HL-60 (cell line): ENCODE data around the gene SLC12A5.
A peak's percentile ranks its signal among the peaks of the same experiment; 100 is the strongest.

ENCODE experiments used
- DNase-seq, 2 experiments: peaks; one replicate each; pipeline ENCODE4 v3.0.0-alpha.2; 2010 to 2020; ENCODE audit warnings: low read depth in 1 of 2, low spot score in 1 of 2
- H3K27ac ChIP-seq: fragments of 250-450 bp; sonication (Bioruptor Pico); replicated peaks from 2 replicates; pipeline ENCODE4 v1.5.1; 2020; ENCODE audit warnings: mild to moderate bottlenecking, moderate library complexity
- H3K27me3 ChIP-seq: fragments of 250-450 bp; sonication (Bioruptor Pico); 2 replicates; pipeline ENCODE4 v1.5.1; 2021; ENCODE audit warnings: mild to moderate bottlenecking, moderate library complexity; ENCODE audit not compliant: insufficient read depth, poor library complexity, severe bottlenecking
- H3K4me3 ChIP-seq: replicated peaks from 2 replicates; pipeline ENCODE4 v1.5.1; 2011; ENCODE audit warnings: mild to moderate bottlenecking, control low read depth, low read length; ENCODE audit not compliant: insufficient read depth
- CTCF ChIP-seq: IDR thresholded peaks from one replicate; pipeline ENCODE4 v1.5.1; 2011; ENCODE audit warnings: low read length, control low read depth, inconsistent platforms; ENCODE audit not compliant: insufficient read depth
- GABPA ChIP-seq: IDR thresholded peaks from 2 replicates; pipeline ENCODE4 v1.6.1; 2012; ENCODE audit warnings: low read depth
- POLR2AphosphoS5 ChIP-seq: IDR thresholded peaks from 2 replicates; pipeline ENCODE4 v1.6.1; 2012; ENCODE audit warnings: low read depth
- REST ChIP-seq: IDR thresholded peaks from 2 replicates; pipeline ENCODE4 v1.6.1; 2012; ENCODE audit warnings: low read depth; ENCODE audit not compliant: insufficient replicate concordance
- SPI1 ChIP-seq: IDR thresholded peaks from 2 replicates; pipeline ENCODE4 v1.6.1; 2012; ENCODE audit warnings: low read depth, mild to moderate bottlenecking, borderline replicate concordance

Gene SLC12A5

GRCh38 chr20:46058599-46059281 lies 29.7 kb downstream of the SLC12A5 start:
- Histone ChIP-seq H3K4me3 (peak overlapping the region; percentile 29), H3K27ac (peak overlapping the region; percentile 31), H3K27me3 (no peaks in the 10 kb centered on the region)
- TF ChIP-seq CTCF = no peak
- no peak for TF ChIP-seq REST
- TF ChIP-seq GABPA = no peak
- TF ChIP-seq POLR2AphosphoS5 = no peak; the same call in 1 of the 2 replicates
- TF ChIP-seq SPI1 = no peak
- peak in 1 of 2 experiments; percentile 63 for DNase-seq

- TF ChIP-seq SPI1 (peak; percentile 88), GABPA (no peak), REST (no peak), POLR2AphosphoS5 (no peak), CTCF (no peak)
- no peaks in the 10 kb centered on the region for H3K27me3 ChIP-seq
- H3K4me3 ChIP-seq = no peak overlapping the region
- peak in 1 of 2 experiments; percentile 67 for DNase-seq
- 0 out of 2 replicates have a peak overlapping the region, but pooled peaks have one; percentile 30 for H3K27ac ChIP-seq
Observed at GRCh38 chr20:46060301-46060881, 31.4 kb downstream of the SLC12A5 start.

- H3K27me3 ChIP-seq = no peaks in the 10 kb centered on the region
- 0 out of 2 replicates have a peak overlapping the region, but pooled peaks have one; percentile 30 for H3K27ac ChIP-seq
- no peak overlapping the region for H3K4me3 ChIP-seq
- DNase-seq = no peak
- no peak for TF ChIP-seq GABPA
- TF ChIP-seq REST = no peak
- TF ChIP-seq SPI1 = no peak
- no peak for TF ChIP-seq CTCF
- TF ChIP-seq POLR2AphosphoS5 = no peak
Observed at GRCh38 chr20:46060975-46061374, 32.0 kb downstream of the SLC12A5 start.
